ENCODE results near the gene DNAJC28. TPM values are rescaled to one million over a fixed set of nuclear protein-coding genes. Genes with fewer than 3 reads are reported as not detected.

Gene DNAJC28
- total RNA-seq, 4 donors from 2014 or later = 0.83 to 2.1 (median 1.7) TPM

GRCh38 chr21:33488936-33489335 lies 2.6 kb downstream of the DNAJC28 start:
- Histone ChIP-seq H3K27me3 (no peaks in the 10 kb centered on the region), H3K27ac (replicated peaks in 1 of 4) (no peak overlapping the region), H3K4me1 (peaks cover 4 to 15% (median 10%) of the 10 kb centered on the region in 4 donors), H3K4me3 (no peak overlapping the region), H3K36me3 (no peaks in the 10 kb centered on the region), H3K9me3 (no peaks in the 10 kb centered on the region)
- TF ChIP-seq POLR2A (IDR thresholded peaks at IDR 0.05; ENCODE audit: low read depth) (no peak), EP300 (IDR thresholded peaks at IDR 0.05) (no peak), POLR2AphosphoS5 (IDR thresholded peaks at IDR 0.05) (no peak), CTCF (IDR thresholded peaks at IDR 0.05) (no peak)
- intact Hi-C loops (cut with DNase I) = no loop called here
- DNase-seq (ENCODE audit: extremely low spot score) = no peak
- 92% methylated on average over 4 of the region's 4 CpGs for WGBS

GRCh38 chr21:33487996-33488395 lies 3.5 kb downstream of the DNAJC28 start:
- intact Hi-C loops (cut with DNase I) = no loop called here
- Histone ChIP-seq H3K36me3 (no peaks in the 10 kb centered on the region), H3K9me3 (no peaks in the 10 kb centered on the region), H3K4me1 (peaks cover 4 to 15% (median 10%) of the 10 kb centered on the region in 4 donors), H3K27me3 (no peaks in the 10 kb centered on the region), H3K27ac (replicated peaks in 1 of 4) (no peak overlapping the region), H3K4me3 (no peak overlapping the region)
- no peak for TF ChIP-seq POLR2A (IDR thresholded peaks at IDR 0.05; ENCODE audit: low read depth)
- TF ChIP-seq EP300 (IDR thresholded peaks at IDR 0.05) = no peak
- TF ChIP-seq POLR2AphosphoS5 (IDR thresholded peaks at IDR 0.05) = no peak
- no peak for TF ChIP-seq CTCF (IDR thresholded peaks at IDR 0.05)
- 96% methylated on average over 5 of the region's 5 CpGs for WGBS
- no peak for DNase-seq (ENCODE audit: extremely low spot score)

- no peak overlapping the region for H3K4me3 ChIP-seq
- no peaks in the 10 kb centered on the region for H3K36me3 ChIP-seq
- no peak for DNase-seq (ENCODE audit: extremely low spot score)
- H3K9me3 ChIP-seq = no peaks in the 10 kb centered on the region
- no peaks in the 10 kb centered on the region for H3K27me3 ChIP-seq
- intact Hi-C loops (cut with DNase I) = loop anchor here (5.0 kb wide), 1 partner anchor 61 kb away; the partner anchor contains the start of genes GART and SON
- H3K27ac ChIP-seq (replicated peaks in 1 of 4) = no peak overlapping the region
- 80% methylated on average over 5 of the region's 9 CpGs for WGBS
- peaks cover 19 to 32% (median 23%) of the 10 kb centered on the region in 4 donors for H3K4me1 ChIP-seq
- TF ChIP-seq POLR2A (IDR thresholded peaks at IDR 0.05; ENCODE audit: low read depth) (no peak), CTCF (IDR thresholded peaks at IDR 0.05) (no peak), POLR2AphosphoS5 (IDR thresholded peaks at IDR 0.05) (no peak), EP300 (IDR thresholded peaks at IDR 0.05) (no peak)
Measured at GRCh38 chr21:33481314-33481943, 10.1 kb downstream of the DNAJC28 start.

GRCh38 chr21:33480481-33481103 lies 10.9 kb downstream of the DNAJC28 start:
- TF ChIP-seq CTCF (IDR thresholded peaks at IDR 0.05) = no peak
- no peak for TF ChIP-seq POLR2A (IDR thresholded peaks at IDR 0.05; ENCODE audit: low read depth)
- TF ChIP-seq EP300 (IDR thresholded peaks at IDR 0.05) = no peak
- H3K4me1 ChIP-seq = peaks cover 19 to 32% (median 23%) of the 10 kb centered on the region in 4 donors
- H3K9me3 ChIP-seq = no peaks in the 10 kb centered on the region
- no peak for DNase-seq (ENCODE audit: extremely low spot score)
- no peaks in the 10 kb centered on the region for H3K27me3 ChIP-seq
- peak overlapping the region; percentile 72 to 94 (median 82) for H3K4me3 ChIP-seq
- H3K27ac ChIP-seq (replicated peaks in 1 of 4) = peak overlapping the region; percentile 91 to 96 (median 96)
- intact Hi-C loops (cut with DNase I) = loop anchor here (5.0 kb wide), 1 partner anchor 62 kb away; the partner anchor contains the start of genes GART and SON
- 30% methylated on average over 17 of the region's 17 CpGs for WGBS
- no peaks in the 10 kb centered on the region for H3K36me3 ChIP-seq

All from esophagus muscularis mucosa (tissue), 4 donors.